GM23338 (cell line): ENCODE measurements around the gene NLRC5. TPM values are rescaled to one million over a fixed set of nuclear protein-coding genes. Genes with fewer than 3 reads are reported as not detected.

ENCODE experiments used
- ATAC-seq: fragments of 200-7000 bp; cut with Tn5 transposase; 3 replicates; pipeline ENCODE4 v1.9.1; 2020
- DNase-seq: peaks from one replicate; pipeline ENCODE4 v3.0.0-alpha.2; 2015; ENCODE audit warnings: low spot score
- H2AFZ ChIP-seq: fragments of 200-600 bp; sonication (generic); 2 replicates; pipeline ENCODE4 v1.8.0; 2016; ENCODE audit warnings: antibody characterized with exemption, mild to moderate bottlenecking, moderate library complexity
- H3F3A ChIP-seq: fragments of 200-600 bp; sonication (generic); replicated peaks from 2 replicates; pipeline ENCODE4 v1.8.0; 2017; ENCODE audit warnings: antibody characterized with exemption, mixed run types, low read depth
- H3K27ac ChIP-seq: fragments of 200-600 bp; sonication (generic); 2 replicates; pipeline ENCODE4 v1.6.1; 2016; ENCODE audit warnings: low read depth
- H3K27me3 ChIP-seq: fragments of 200-600 bp; sonication (generic); 2 replicates; pipeline ENCODE4 v1.8.0; 2016; ENCODE audit warnings: mild to moderate bottlenecking, mixed run types, moderate library complexity; ENCODE audit not compliant: insufficient read depth
- H3K36me3 ChIP-seq: fragments of 200-600 bp; sonication (generic); 2 replicates; pipeline ENCODE4 v1.8.0; 2016; ENCODE audit warnings: mild to moderate bottlenecking; ENCODE audit not compliant: insufficient read depth
- H3K4me1 ChIP-seq: fragments of 200-600 bp; sonication (generic); 2 replicates; pipeline ENCODE4 v1.8.0; 2016; ENCODE audit warnings: mild to moderate bottlenecking, moderate library complexity; ENCODE audit not compliant: insufficient read depth
- H3K4me2 ChIP-seq: fragments of 200-600 bp; sonication (generic); 2 replicates; pipeline ENCODE4 v1.7.1; 2017; ENCODE audit warnings: mixed run types
- H3K4me3 ChIP-seq: fragments of 200-600 bp; sonication (generic); 2 replicates; pipeline ENCODE4 v1.6.1; 2016; ENCODE audit warnings: mixed run types
- H3K79me2 ChIP-seq: fragments of 200-600 bp; sonication (generic); replicated peaks from 2 replicates; pipeline ENCODE4 v1.8.0; 2017; ENCODE audit warnings: mild to moderate bottlenecking; ENCODE audit not compliant: insufficient read depth
- H3K9me2 ChIP-seq: fragments of 200-600 bp; sonication (generic); 2 replicates; pipeline ENCODE4 v1.8.0; 2017; ENCODE audit not compliant: insufficient read depth
- H4K20me1 ChIP-seq: fragments of 200-600 bp; sonication (generic); replicated peaks from 2 replicates; pipeline ENCODE4 v1.8.0; 2017; ENCODE audit warnings: mild to moderate bottlenecking; ENCODE audit not compliant: insufficient read depth
- H3K27ac Mint-ChIP-seq: 2 replicates; pipeline ENCODE4 v1.8.0; 2020; ENCODE audit warnings: inconsistent platforms, mild to moderate bottlenecking, moderate library complexity, mixed read lengths
- H3K27me3 Mint-ChIP-seq: 3 replicates; pipeline ENCODE4 v1.8.0; 2022; ENCODE audit warnings: low read depth, mild to moderate bottlenecking, moderate library complexity, mixed read lengths, inconsistent platforms; ENCODE audit not compliant: insufficient read depth, poor library complexity
- H3K36me3 Mint-ChIP-seq: 3 replicates; pipeline ENCODE4 v1.8.0; 2021; ENCODE audit warnings: low read depth, mild to moderate bottlenecking, inconsistent platforms, moderate library complexity, mixed read lengths
- H3K4me1 Mint-ChIP-seq: 3 replicates; pipeline ENCODE4 v1.8.0; 2020; ENCODE audit warnings: mild to moderate bottlenecking, inconsistent platforms, mixed read lengths
- H3K4me3 Mint-ChIP-seq: 3 replicates; pipeline ENCODE4 v1.8.0; 2021; ENCODE audit warnings: moderate library complexity, mild to moderate bottlenecking, inconsistent platforms, mixed read lengths
- H3K9me3 Mint-ChIP-seq: 3 replicates; pipeline ENCODE4 v1.8.0; 2020; ENCODE audit warnings: moderate library complexity, mild to moderate bottlenecking, inconsistent platforms, mixed read lengths
- CREB1 ChIP-seq: fragments of 250-450 bp; sonication (Bioruptor Pico); IDR thresholded peaks from 2 replicates; pipeline ENCODE4 v1.5.0; 2020; ENCODE audit warnings: low read depth, mild to moderate bottlenecking, moderate library complexity
- EZH2 ChIP-seq: fragments of 200-600 bp; sonication (generic); IDR thresholded peaks from one replicate; pipeline ENCODE4 v1.8.0; 2017; ENCODE audit warnings: antibody characterized with exemption, mild to moderate bottlenecking, low read depth; ENCODE audit not compliant: unreplicated experiment
- EZH2phosphoT487 ChIP-seq: fragments of 200-600 bp; sonication (generic); IDR thresholded peaks from one replicate; pipeline ENCODE4 v1.8.1; 2018; ENCODE audit warnings: antibody characterized with exemption; ENCODE audit not compliant: unreplicated experiment
- JUNB ChIP-seq: IDR thresholded peaks from one replicate; pipeline ENCODE4 v1.6.1; 2016; ENCODE audit warnings: antibody characterized with exemption; ENCODE audit not compliant: unreplicated experiment
- NANOG ChIP-seq: IDR thresholded peaks from 2 replicates; pipeline ENCODE4 v1.6.1; 2016; ENCODE audit warnings: antibody characterized with exemption, borderline replicate concordance
- POLR2AphosphoS5 ChIP-seq: IDR thresholded peaks from 2 replicates; pipeline ENCODE4 v1.6.1; 2016; ENCODE audit warnings: antibody characterized with exemption, low read depth
- STAT1 ChIP-seq: IDR thresholded peaks from one replicate; pipeline ENCODE4 v1.6.1; 2016; ENCODE audit warnings: antibody characterized with exemption; ENCODE audit not compliant: unreplicated experiment
- ZNF114 ChIP-seq: fragments of 250-450 bp; sonication (Bioruptor Pico); IDR thresholded peaks from 2 replicates; pipeline ENCODE4 v1.5.0; 2020; ENCODE audit warnings: mild to moderate bottlenecking, moderate library complexity
- ZNF331 ChIP-seq: fragments of 250-450 bp; sonication (Bioruptor Pico); IDR thresholded peaks from 2 replicates; pipeline ENCODE4 v1.5.0; 2020; ENCODE audit warnings: low read depth, mild to moderate bottlenecking, moderate library complexity
- polyA plus RNA-seq: library from polyadenylated mRNA; unstranded; fragments of >200 nt; fragmentation: Nextera tagmentation; extraction: Ambion mirVana; gene quantifications from 2 replicates; pipeline ENCODE4 v1.2.1, GENCODE V29; 2016
- total RNA-seq: library from RNA; depleted of rRNA; stranded (reverse); fragments of >200 nt; shearing (Covaris generic); gene quantifications from 2 replicates; pipeline ENCODE4 v1.2.3, GENCODE V29; 2014
- TF ChIP-seq, protein P1 (sequence below): IDR thresholded peaks from 2 replicates; pipeline ENCODE4 v1.6.1; 2016; ENCODE audit warnings: antibody characterized with exemption
- TF ChIP-seq, protein P2 (sequence below), 2 experiments: fragments of 200-600 bp in 1 of 2; sonication (generic) in 1 of 2; conservative IDR thresholded peaks; 2 replicates each; pipeline versions ENCODE4 v1.5.1 to v1.6.1; 2016 to 2017; ENCODE audit warnings: antibody characterized with exemption in 2 of 2, low read depth in 2 of 2, mild to moderate bottlenecking in 2 of 2, moderate library complexity in 1 of 2
- TF ChIP-seq, protein P3 (sequence below): fragments of 250-450 bp; sonication (Bioruptor Pico); IDR thresholded peaks from 2 replicates; pipeline ENCODE4 v1.5.0; 2020; ENCODE audit warnings: mild to moderate bottlenecking, moderate library complexity
- TF ChIP-seq, protein P4 (sequence below): IDR thresholded peaks from one replicate; pipeline ENCODE4 v1.6.1; 2018; ENCODE audit warnings: antibody characterized with exemption; ENCODE audit not compliant: unreplicated experiment

The NLRC5 gene
- total and polyA plus RNA-seq, 2 experiments from 2014 or later = 2.3 to 3.9 TPM

DNA sequence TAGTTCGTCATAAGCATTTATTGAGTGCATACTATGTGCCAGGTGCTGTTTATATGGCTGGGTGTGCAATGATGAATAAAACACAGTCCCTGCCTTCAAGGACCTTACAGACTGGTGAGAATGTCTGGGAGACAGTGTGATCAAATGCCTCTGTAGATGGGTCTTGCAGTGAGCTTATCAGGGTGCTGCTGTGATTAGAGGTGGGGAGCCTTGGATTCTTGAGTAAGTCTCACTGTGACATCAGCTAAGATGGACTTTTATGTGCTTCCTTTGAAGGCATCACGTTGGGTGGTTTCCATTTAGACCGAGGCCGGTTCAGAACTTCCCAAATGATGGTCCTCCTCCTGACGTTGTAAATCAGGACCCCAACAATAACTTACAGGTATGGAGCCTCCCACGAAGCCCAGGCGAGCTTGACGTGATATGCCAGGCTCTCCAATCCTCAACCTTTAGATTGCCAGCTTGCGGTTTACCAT is 47.5 kb upstream of the NLRC5 start:
- no peak for TF ChIP-seq ZNF331 (CRISPR knock-in tag)
- TF ChIP-seq, protein P1, sequence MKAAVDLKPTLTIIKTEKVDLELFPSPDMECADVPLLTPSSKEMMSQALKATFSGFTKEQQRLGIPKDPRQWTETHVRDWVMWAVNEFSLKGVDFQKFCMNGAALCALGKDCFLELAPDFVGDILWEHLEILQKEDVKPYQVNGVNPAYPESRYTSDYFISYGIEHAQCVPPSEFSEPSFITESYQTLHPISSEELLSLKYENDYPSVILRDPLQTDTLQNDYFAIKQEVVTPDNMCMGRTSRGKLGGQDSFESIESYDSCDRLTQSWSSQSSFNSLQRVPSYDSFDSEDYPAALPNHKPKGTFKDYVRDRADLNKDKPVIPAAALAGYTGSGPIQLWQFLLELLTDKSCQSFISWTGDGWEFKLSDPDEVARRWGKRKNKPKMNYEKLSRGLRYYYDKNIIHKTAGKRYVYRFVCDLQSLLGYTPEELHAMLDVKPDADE = no peak
- TF ChIP-seq POLR2AphosphoS5 = no peak
- no peak for TF ChIP-seq CREB1 (CRISPR knock-in tag)
- TF ChIP-seq, protein P2, sequence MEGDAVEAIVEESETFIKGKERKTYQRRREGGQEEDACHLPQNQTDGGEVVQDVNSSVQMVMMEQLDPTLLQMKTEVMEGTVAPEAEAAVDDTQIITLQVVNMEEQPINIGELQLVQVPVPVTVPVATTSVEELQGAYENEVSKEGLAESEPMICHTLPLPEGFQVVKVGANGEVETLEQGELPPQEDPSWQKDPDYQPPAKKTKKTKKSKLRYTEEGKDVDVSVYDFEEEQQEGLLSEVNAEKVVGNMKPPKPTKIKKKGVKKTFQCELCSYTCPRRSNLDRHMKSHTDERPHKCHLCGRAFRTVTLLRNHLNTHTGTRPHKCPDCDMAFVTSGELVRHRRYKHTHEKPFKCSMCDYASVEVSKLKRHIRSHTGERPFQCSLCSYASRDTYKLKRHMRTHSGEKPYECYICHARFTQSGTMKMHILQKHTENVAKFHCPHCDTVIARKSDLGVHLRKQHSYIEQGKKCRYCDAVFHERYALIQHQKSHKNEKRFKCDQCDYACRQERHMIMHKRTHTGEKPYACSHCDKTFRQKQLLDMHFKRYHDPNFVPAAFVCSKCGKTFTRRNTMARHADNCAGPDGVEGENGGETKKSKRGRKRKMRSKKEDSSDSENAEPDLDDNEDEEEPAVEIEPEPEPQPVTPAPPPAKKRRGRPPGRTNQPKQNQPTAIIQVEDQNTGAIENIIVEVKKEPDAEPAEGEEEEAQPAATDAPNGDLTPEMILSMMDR (conservative IDR thresholded peaks at IDR 0.05; ENCODE audit: low read depth in 2 of 2) = no peak
- TF ChIP-seq EZH2phosphoT487 = no peak
- TF ChIP-seq, protein P3, sequence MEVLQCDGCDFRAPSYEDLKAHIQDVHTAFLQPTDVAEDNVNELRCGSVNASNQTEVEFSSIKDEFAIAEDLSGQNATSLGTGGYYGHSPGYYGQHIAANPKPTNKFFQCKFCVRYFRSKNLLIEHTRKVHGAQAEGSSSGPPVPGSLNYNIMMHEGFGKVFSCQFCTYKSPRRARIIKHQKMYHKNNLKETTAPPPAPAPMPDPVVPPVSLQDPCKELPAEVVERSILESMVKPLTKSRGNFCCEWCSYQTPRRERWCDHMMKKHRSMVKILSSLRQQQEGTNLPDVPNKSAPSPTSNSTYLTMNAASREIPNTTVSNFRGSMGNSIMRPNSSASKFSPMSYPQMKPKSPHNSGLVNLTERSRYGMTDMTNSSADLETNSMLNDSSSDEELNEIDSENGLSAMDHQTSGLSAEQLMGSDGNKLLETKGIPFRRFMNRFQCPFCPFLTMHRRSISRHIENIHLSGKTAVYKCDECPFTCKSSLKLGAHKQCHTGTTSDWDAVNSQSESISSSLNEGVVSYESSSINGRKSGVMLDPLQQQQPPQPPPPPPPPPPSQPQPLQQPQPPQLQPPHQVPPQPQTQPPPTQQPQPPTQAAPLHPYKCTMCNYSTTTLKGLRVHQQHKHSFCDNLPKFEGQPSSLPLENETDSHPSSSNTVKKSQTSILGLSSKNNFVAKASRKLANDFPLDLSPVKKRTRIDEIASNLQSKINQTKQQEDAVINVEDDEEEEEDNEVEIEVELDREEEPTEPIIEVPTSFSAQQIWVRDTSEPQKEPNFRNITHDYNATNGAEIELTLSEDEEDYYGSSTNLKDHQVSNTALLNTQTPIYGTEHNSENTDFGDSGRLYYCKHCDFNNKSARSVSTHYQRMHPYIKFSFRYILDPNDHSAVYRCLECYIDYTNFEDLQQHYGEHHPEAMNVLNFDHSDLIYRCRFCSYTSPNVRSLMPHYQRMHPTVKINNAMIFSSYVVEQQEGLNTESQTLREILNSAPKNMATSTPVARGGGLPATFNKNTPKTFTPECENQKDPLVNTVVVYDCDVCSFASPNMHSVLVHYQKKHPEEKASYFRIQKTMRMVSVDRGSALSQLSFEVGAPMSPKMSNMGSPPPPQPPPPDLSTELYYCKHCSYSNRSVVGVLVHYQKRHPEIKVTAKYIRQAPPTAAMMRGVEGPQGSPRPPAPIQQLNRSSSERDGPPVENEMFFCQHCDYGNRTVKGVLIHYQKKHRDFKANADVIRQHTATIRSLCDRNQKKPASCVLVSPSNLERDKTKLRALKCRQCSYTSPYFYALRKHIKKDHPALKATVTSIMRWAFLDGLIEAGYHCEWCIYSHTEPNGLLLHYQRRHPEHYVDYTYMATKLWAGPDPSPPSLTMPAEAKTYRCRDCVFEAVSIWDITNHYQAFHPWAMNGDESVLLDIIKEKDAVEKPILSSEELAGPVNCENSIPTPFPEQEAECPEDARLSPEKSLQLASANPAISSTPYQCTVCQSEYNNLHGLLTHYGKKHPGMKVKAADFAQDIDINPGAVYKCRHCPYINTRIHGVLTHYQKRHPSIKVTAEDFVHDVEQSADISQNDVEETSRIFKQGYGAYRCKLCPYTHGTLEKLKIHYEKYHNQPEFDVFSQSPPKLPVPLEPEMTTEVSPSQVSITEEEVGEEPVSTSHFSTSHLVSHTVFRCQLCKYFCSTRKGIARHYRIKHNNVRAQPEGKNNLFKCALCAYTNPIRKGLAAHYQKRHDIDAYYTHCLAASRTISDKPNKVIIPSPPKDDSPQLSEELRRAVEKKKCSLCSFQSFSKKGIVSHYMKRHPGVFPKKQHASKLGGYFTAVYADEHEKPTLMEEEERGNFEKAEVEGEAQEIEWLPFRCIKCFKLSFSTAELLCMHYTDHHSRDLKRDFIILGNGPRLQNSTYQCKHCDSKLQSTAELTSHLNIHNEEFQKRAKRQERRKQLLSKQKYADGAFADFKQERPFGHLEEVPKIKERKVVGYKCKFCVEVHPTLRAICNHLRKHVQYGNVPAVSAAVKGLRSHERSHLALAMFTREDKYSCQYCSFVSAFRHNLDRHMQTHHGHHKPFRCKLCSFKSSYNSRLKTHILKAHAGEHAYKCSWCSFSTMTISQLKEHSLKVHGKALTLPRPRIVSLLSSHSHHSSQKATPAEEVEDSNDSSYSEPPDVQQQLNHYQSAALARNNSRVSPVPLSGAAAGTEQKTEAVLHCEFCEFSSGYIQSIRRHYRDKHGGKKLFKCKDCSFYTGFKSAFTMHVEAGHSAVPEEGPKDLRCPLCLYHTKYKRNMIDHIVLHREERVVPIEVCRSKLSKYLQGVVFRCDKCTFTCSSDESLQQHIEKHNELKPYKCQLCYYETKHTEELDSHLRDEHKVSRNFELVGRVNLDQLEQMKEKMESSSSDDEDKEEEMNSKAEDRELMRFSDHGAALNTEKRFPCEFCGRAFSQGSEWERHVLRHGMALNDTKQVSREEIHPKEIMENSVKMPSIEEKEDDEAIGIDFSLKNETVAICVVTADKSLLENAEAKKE (CRISPR knock-in tag) = no peak
- TF ChIP-seq NANOG = no peak
- TF ChIP-seq, protein P4, sequence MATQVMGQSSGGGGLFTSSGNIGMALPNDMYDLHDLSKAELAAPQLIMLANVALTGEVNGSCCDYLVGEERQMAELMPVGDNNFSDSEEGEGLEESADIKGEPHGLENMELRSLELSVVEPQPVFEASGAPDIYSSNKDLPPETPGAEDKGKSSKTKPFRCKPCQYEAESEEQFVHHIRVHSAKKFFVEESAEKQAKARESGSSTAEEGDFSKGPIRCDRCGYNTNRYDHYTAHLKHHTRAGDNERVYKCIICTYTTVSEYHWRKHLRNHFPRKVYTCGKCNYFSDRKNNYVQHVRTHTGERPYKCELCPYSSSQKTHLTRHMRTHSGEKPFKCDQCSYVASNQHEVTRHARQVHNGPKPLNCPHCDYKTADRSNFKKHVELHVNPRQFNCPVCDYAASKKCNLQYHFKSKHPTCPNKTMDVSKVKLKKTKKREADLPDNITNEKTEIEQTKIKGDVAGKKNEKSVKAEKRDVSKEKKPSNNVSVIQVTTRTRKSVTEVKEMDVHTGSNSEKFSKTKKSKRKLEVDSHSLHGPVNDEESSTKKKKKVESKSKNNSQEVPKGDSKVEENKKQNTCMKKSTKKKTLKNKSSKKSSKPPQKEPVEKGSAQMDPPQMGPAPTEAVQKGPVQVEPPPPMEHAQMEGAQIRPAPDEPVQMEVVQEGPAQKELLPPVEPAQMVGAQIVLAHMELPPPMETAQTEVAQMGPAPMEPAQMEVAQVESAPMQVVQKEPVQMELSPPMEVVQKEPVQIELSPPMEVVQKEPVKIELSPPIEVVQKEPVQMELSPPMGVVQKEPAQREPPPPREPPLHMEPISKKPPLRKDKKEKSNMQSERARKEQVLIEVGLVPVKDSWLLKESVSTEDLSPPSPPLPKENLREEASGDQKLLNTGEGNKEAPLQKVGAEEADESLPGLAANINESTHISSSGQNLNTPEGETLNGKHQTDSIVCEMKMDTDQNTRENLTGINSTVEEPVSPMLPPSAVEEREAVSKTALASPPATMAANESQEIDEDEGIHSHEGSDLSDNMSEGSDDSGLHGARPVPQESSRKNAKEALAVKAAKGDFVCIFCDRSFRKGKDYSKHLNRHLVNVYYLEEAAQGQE = no peak
- TF ChIP-seq ZNF114 (CRISPR knock-in tag) = no peak
- TF ChIP-seq STAT1 = no peak
- TF ChIP-seq JUNB = no peak
- TF ChIP-seq EZH2 = no peak
- ATAC-seq (no peak), DNase-seq (no peak)
- Histone ChIP-seq H3K27me3 (no peaks in the 10 kb centered on the region), H3K36me3 (peaks cover 63% of the 10 kb centered on the region), H3K9me2 (no peaks in the 10 kb centered on the region), H3K27ac (no peak overlapping the region), H2AFZ (no peak overlapping the region), H3K4me1 (no peaks in the 10 kb centered on the region), H4K20me1 (peaks cover 5% of the 10 kb centered on the region; the same call in 1 of the 2 replicates), H3K79me2 (0 out of 2 replicates have a peak, but pooled peaks cover 5% of the 10 kb centered on the region), H3K4me3 (no peak overlapping the region), H3F3A (no peaks in the 10 kb centered on the region), H3K4me2 (no peak overlapping the region)
- no peak overlapping the region for H3K27ac Mint-ChIP-seq
- peaks cover 8% of the 10 kb centered on the region for H3K4me1 Mint-ChIP-seq
- H3K9me3 Mint-ChIP-seq = no peaks in the 10 kb centered on the region
- H3K36me3 Mint-ChIP-seq = peaks cover 80% of the 10 kb centered on the region
- peaks cover 6% of the 10 kb centered on the region for H3K27me3 Mint-ChIP-seq
- H3K4me3 Mint-ChIP-seq = no peak overlapping the region
